A204.1 (cell line): Measurements from ENCODE around the gene RUNX2.
"Not testable (repeated sequence)": the region's sequence is repeated elsewhere in the genome, so short reads cannot be mapped to it uniquely, and the experiment has no call there.

Experiments
- FAIRE-seq: peaks from 2 replicates; lab custom pipeline; 2012; peaks lifted over from hg19 to GRCh38; lab: Jason Lieb, UNC

Gene RUNX2

DNA sequence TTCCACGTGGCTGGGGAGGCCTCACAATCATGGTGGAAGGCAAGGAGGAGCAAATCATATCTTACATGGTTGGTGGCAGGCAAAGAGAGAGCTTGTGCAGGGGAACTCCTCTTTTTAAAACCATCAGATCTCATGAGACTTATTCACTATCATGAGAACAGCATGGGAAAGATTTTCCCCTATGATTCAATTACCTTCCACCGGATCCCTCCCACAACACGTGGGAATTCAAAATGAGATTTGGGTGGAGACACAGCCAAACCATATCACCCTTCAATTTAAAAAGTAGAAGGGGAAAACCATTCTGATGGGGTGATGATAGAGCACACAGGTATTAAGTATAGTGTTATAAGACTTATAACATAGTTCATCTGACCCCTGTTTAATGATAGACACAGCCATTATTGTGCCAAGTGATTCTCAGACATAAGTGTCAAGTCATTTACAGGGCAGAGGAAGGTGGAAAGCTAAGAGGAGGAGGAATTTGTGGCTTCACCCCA, 232.2 kb downstream of the RUNX2 start:
- FAIRE-seq, result not testable (repeated sequence)

DNA sequence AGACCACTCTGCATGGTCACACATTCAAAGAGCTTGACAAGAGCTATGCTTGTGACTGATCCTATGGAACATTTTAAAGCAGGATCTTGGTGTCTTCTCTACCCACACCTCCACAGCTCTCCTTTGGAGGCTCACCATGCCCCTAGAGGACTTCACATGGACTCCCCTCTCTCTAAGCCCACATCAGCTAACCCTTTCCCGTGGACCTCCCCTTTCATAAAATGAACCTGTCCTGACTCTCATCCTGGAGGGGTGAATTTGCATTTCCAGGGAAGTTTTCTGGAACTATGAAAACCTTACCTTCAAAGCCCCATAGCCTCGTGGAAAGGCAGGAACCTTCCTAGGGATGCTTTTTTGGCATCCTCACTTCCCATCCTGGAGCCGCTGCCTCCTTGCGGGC, 234.0 kb downstream of the RUNX2 start:
- no peak for FAIRE-seq

DNA sequence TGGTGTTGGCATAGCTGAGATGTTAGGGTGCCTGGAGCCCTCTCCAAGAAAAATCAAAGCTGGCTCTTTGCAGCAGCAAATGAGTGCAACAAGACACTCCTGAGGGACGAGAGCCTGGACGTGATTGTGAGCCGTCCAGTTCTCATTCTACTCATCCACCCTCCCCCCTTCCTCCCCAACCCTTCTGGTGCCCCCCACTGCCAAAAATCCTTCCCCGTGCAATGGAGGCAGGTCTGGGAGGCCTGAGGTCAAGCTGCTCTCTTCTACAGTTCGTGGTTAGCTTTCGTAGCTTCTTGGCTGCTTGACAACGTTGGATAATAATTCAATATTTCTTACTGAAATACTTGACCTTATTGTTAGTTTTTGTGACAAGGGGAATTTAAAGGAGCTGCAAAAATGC, 234.9 kb downstream of the RUNX2 start:
- FAIRE-seq, result no peak

DNA sequence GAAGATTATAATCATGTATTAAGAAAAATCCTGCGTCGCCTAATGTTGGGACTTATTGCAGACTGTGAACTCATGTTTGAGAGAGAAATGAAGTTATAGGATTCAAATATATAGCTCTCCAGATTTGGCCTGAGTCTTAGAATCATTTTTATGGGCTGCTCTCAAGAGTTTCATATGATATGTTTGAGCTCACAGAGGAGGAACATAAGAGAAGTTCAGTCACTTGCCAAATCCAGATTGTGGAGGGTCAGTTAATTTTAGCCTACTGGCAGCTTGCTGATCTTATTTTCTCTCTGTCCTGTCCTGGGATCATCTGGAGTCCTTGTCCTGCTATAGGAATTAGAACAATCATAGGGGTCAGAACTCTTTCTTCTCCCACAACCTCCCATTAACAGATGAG, 235.7 kb downstream of the RUNX2 start:
- FAIRE-seq, result no peak

DNA sequence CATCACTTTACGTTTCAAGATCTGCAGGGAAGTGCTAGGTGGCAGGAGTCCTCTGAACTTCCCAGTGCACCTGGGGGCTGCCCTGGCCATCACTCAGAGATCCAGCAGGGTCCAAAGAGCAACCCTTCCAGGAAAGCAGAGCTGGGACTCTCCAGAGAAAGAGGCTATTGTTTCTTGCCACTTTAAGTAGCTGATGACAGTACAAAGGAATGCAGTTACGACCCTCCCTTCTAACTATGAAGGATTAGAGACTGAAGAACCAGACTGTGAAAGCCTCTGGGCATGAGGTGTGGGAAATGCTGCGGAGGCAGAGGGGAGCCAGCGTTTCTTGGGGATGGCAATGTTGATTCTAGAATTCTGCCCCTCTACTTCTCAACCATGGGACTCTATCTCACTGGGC, 238.8 kb downstream of the RUNX2 start:
- FAIRE-seq, result no peak

DNA sequence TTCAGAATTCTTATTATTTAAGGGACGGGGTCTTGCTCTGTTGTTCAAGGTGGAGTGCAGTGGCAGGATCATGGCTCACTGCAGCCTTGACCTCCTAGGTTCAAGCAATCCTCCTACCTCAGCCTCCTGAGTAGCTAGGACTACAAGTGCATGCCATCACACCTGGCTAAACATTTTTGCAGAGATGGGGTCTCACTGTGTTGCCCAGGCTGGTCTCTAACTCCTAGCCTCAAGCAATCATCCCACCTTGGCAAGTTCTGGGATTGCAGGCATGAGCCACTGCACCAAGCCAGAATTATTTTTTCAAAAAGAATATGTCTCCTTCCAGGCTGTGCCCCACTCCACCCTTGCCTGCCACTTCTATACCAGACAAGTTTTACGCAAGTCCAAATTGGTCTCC, 239.7 kb downstream of the RUNX2 start:
- no peak for FAIRE-seq

DNA sequence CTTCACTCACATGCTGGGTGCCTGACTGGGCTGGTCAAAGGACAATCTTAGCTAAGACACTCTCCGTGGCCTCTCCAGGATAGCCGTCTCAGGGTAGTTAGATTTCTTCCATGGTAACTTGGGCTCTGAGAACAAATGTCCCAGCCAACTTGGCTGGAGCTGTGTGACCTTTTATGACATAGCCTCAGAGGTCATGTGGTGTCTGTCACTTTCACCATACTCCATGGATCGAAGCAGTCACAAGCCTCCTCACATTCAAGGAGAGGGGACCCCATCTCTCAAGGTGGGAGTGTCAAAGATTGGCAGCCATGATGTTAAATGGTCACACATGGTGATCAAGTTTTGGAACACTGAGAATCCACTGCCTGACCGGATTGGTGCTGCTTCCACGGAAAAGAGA, 240.5 kb downstream of the RUNX2 start:
- no peak for FAIRE-seq

DNA sequence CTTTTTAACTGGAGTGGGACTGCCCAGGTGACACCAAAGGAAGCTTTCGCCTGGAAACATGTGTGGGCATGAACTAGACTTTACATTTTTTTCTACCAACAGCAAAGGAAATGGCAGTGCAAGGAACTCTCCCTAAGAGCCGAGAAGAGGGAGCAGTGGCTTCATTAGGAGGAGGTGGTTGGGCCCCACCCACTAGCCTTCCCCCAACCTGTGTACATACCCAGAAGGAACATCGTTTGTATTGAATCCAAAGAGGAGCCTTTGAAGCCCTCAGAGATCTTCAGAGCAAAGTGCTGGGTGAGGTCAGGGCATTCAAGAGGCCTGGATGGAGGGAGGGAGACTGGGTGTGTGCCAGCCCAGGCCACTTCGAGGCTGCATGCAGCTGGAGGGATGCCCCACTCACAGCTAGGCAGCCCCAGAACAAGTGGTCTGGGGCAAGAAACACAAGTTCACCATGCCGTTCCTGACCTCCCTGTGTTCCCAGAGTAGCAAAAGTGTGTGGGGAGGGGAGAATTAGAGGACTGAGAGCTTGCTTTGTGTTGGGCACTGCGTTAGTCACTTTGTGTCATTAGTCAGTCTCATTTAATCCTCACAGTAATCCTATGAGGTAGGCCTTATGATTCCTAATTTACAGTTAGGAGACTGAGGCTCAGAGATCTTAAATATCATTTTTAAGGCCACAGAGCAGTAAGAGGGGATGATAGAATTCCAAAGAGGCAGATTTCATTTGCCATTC, 241.2 kb downstream of the RUNX2 start:
- FAIRE-seq, result no peak

DNA sequence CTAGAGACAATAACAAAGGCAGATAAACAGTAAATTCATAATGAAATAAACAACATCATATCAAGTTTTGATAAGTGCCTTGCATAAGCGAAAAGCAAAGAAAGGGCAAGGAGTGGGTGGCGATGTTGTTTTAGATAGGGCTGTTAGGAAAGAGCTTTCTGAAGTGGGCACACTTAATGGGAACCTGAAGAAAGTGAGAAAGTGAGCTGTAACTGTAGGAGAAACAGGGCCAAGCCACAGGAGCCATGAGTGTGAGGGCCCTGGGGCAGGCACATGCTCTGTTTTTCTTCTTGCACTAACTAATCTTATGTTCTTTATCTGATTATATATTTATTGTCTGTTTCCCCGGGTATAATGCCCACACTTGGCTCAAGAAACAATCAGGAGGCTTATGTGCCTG, 243.0 kb downstream of the RUNX2 start:
- no peak for FAIRE-seq

DNA sequence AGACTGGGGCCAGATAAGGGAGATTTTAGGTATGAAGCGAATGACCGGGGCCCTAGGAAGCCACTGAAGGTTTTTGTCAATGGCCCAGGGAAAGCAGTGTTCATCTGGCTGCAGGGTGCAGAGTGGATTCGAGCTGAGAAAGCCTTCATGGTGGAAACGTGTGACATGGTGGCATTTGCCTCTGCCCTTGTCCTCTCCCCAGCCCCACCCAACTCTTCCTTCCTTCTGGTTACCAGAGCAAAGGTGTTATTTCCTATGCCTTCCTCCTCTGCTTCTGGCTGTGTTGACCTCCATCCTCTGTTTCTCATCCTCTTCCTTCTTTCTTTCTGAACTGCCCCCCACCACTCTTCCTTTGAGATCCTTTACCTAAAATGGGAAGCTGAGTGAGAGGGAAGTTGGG, 244.7 kb downstream of the RUNX2 start:
- FAIRE-seq, result no peak

DNA sequence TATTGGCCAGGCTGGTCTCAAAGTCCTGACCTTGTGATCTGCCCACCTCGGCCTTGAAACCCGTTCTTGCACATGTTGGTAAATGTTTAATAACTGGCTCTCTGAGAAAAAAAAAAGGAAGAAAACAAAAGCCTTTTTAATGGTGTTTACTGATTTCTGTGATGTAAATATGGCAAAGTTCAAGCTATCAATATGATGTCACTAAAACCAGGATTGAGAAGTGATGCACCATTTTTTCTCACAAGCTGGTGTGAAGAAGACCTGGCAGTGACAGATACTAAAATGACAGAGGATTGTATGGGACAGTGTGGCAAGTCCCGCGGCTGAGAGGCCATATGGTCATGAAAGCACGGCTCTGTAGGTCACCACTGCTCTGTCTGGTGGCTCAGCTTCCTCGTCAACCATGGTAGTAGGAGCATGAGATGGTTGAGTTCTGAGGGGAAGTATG, 245.9 kb downstream of the RUNX2 start:
- no peak for FAIRE-seq

DNA sequence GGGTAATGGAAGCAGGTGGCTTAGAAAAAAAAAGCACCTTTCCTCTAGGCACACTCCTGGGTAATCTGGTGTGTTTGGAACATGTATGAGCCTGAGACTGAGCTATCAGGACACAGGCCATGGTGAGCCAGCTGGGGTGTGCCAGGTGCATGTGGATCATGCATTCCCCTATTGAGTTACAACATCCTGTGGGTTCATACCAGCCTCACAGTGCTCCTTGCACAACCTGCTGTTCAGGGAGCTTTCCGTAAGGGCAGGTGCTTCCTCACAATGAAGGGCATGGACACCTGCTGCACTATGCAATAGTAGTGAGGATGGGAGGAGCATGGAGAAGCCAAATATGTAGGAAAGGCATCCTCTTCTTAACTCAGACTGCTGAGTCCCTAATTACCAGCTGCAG, 246.8 kb downstream of the RUNX2 start:
- no peak for FAIRE-seq

DNA sequence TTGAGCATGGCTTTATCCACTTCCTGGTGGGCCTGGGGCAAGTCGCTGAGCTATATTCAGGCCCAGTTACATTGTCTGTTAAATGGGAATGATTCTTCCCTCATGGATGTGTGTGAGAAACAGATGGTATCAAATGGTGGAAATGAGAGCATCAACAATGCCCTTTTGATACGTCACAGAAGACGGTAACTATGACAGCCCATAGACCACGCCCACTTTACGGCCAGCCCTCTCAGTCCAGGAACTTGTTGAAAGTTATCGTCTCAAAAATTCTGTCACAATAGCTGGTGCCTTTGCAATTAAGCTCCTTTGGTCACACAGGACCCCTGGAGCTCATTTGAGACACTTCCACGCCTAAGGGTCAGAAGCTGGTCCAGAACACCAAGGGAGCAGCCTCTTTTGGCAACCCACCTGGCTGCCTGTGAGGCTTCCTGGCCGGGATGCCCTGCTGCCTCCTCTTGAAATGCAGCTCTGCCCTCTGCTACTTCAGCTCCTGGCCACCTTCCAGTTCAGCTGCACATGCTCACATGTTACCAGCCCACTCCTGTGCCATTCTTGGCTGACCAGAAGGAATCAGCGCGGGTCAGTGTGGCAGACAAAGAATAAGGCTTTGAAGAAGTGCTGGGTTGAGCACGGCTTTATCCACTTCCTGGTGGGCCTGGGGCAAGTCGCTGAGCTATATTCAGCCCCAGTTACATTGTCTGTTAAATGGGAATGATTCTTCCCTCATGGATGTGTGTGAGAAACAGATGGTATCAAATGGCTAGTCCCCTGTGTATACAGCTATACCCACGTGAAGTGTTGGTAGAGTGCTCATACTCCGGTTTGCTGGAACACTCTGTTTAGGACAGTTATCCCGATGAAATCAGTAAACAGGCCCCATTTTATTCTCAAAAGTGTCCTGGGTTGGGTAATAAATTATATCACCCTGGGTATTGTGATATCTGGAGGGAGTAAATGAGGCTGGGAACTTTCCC, 248.8 kb downstream of the RUNX2 start:
- no peak for FAIRE-seq

DNA sequence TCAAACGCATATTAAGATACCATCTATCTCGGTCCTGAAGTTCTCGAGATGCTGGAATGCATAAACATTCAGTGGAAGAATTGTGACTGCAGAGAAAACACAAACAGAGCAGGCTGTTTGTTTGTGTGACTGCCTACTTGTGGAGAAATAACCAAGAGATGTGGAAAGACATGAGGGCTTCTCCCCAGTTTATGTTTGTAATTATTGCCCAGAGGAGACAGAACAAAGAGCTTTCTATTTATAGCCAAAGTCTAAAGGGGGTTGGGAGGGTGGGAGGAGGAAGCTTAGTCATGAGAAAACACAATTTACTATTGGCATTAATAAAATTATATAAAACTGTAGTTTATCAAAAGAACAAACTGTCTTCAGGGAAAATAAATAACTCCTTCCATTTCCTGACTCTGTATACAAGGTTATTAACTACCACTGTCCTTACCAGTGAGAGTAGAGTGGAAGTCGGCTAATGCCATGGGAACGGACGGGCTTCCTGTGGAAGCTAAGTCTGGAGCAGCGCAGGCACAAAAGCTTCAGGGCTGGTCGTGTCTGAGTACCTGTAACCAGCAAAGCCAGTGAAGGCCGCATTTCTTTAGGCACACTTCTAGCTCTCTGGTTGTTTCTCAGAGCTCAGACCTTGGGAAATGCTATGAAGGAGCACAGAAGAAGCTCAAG, 249.8 kb downstream of the RUNX2 start:
- no peak for FAIRE-seq

DNA sequence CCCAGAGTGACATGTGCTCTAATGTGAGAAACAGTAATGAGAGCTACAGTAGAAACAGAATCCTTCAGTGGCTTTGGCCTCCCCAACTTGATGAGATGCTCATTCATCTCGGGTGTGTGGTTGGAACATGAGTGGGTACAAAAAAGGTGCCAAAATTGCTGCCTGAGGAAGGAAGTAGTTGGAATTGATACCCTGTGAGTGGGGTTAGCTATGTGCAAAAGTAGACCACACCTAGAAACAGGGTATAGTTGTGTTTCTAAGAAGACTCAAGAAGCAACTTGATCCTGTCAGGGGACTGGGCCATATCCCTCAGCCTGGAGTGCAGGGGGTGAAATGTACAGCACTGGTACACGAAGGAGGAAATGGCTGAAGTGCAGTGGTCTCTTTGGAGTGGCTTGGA, 256.0 kb downstream of the RUNX2 start:
- FAIRE-seq, result no peak

DNA sequence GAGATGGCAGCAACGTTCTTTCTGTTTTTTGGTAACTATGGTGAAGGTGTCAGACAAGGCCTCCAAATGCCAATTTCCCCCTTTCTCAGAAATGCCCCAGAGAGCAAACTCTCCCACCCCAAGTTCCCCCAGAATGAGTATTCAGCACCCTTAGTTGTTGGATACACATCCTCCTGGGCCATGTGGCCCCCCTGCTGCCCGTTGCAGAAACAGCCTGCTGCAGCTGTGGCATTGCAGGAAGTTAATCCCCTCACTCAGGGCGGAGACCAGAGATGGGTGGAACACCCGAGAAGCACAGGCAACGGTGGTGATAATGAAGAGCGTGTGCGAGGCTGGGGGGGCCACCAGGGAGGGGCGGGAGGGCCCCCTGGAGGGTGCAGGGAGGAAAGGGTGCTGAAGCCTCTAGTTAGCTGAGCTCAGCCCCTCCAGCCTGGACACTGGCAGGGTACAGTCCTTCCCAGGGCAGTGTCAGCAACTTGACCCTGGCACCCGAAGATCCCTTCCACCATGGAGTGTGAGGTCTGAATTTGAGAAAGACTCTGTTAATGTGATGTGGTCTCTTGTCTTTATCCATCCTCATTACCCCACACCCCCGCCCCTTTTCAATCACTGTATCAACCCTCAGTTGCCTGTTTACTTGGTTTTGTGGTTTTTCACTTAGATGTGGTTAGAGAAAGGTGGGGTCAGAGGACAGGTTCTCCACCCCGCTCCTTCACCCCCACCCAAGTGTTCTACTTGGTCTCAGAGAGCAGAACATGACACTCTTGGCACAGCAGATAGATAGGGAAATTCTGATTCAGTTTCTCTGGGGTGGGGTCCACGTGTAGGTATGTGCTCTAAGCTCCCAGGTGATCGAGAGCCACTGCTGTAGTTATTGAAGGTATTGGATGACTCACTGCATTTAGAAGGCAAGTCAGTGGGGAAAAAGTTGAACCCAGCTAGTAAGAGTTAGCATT, 258.4 kb downstream of the RUNX2 start:
- FAIRE-seq, result no peak

DNA sequence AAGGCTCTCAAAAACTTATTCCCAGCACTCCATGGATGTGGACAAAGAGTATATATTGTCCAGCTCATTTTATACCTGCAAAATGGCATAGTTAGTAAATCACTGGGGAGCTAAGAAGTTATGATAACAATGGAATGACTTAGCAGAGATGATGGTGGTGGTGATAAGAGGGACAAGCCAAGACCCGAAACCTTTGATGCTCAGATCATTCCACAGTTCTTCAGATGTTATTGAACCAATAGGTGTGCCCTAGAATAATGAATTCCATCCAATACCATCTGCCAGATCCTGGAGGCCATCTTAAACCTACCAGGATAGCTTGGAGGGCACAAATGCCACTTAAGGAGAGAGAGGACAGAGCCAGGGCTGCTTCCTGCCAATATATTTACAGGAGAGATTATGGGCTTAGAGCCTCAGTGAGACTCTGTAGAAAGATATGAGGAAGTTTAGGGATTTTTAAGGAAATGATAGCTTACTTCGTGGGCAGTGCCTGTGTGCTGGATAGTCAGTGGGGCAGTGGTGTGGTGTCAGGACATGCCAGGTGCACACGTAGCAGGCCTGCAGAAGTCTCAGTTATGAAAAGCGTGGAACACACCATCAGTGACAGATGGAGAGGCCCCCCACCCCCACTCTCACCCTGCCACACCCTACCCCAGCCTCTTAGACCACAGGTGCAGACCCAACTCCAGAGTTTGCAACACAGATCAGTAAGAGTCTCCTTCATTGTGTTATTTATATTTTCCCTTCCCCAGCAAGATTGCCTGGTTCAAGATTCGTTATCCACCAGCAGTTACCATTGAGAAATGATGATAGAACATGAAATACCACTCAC, 259.3 kb downstream of the RUNX2 start:
- FAIRE-seq, result no peak

DNA sequence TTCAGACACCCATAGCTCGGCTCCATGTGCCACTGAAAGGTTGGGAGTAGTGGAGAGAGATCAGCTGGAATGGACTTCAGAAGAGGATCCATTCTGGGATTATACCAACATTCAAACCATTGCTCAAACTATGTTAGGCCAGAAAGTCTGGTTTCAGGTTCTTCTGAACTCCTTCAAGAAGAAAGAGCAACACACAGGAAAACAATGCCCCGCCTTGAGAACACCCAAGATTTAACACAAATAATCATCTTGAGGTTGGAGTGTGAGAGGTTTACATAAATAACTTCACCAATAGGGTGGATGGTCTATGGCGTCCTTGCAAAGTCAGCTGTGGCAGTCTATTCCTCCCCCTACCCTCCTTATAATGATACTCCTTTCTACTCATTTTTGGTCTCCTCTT, 261.2 kb downstream of the RUNX2 start:
- FAIRE-seq, result no peak

DNA sequence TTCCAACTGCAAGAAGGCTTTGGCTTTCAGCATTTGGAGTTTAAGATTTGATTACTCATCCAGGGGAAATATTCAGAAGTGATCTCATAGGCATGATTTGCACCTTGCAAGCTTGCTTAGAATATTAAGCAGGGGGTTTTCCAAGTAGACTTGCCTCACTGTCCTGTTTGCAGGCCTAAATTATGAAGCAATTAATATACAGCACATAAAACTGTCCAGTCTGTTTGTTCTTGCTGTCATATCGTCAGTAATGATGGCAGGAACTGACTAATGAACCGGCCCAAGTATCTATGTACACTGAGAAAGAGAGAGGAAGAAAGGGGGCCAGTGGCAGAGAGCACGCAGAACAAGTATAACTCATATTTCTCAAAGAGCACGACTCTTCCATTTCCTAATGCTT, 262.1 kb downstream of the RUNX2 start:
- FAIRE-seq, result no peak

DNA sequence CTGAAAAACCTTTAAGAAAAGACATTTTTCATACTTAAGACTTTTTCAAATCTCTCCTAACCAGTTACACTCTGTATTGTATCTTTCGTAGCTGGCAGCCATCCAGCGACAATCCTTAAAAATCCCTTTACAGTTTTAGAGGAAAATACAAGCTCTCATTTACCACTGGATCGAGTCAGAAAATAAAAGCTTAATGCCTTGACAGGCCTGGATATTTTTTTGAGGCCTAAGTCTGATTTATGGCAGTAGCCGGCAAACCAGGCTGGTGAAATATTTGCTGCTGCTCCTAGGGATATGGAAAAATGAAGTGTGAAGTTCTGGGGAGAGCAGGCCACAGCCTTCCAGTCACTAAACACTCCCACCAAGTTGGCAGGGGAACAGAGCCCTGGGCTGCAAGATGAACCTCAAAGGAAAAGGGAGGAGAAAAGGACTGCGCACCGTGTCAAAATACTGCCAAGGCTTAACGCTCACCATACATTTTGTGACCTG, 262.6 kb downstream of the RUNX2 start:
- FAIRE-seq, result no peak
